Breast epithelium (tissue), 4 donors: ENCODE data around the gene C4orf50. TPM values are rescaled to one million over a fixed set of nuclear protein-coding genes. Genes with fewer than 3 reads are reported as not detected.

Experiments
- DNase-seq, 2 donors: peaks; one replicate each; pipeline ENCODE4 v3.0.0-alpha.2; 2019; ENCODE audit warnings: low spot score in 2 of 2
- H3K27ac ChIP-seq, 2 donors: fragments of 200-600 bp; sonication (generic) in 1 of 2; one replicate each; pipeline ENCODE4 v1.5.1; 2016 to 2019; ENCODE audit warnings: mild to moderate bottlenecking in 1 of 2
- H3K27me3 ChIP-seq, 2 donors: fragments of 200-600 bp; sonication (generic) in 1 of 2; one replicate each; pipeline versions ENCODE4 v1.5.1 to v1.6.0; 2017 to 2019; ENCODE audit warnings: control low read depth in 1 of 2, mild to moderate bottlenecking in 1 of 2
- H3K36me3 ChIP-seq: fragments of 200-600 bp; one replicate; pipeline ENCODE4 v1.5.1; 2019
- H3K4me1 ChIP-seq, 2 donors: fragments of 200-600 bp; sonication (generic); one replicate each; pipeline ENCODE4 v1.5.1; 2016 to 2019; ENCODE audit warnings: control low read depth in 1 of 2
- H3K4me3 ChIP-seq, 3 donors: fragments of 200-600 bp; sonication (generic); 1 replicate in 2 of 3; 2 replicates in 1 of 3; pipeline ENCODE4 v1.5.1; 2016 to 2019; ENCODE audit warnings: mild to moderate bottlenecking in 3 of 3, moderate library complexity in 2 of 3
- H3K9me3 ChIP-seq, 2 donors: fragments of 200-600 bp; sonication (generic) in 1 of 2; one replicate each; pipeline ENCODE4 v1.5.1; 2016 to 2019; ENCODE audit warnings: control low read depth in 1 of 2
- POLR2A ChIP-seq: fragments of 450-650 bp; IDR thresholded peaks from one replicate; pipeline ENCODE4 v1.6.1; 2016; ENCODE audit warnings: antibody characterized with exemption, mild to moderate bottlenecking, moderate library complexity
- POLR2AphosphoS5 ChIP-seq, 3 donors: sonication (generic); formaldehyde crosslinking; IDR thresholded peaks; one replicate each; pipeline ENCODE4 v1.6.1; 2017; ENCODE audit warnings: antibody characterized with exemption in 3 of 3
- intact Hi-C: fragments of 100-400 bp; cut with DNase I; formaldehyde crosslinking; loops from one replicate; pipeline ENCODE4 v1.15.1; 2023; ENCODE audit warnings: low total_unique reads
- total RNA-seq, 3 donors: library from RNA; depleted of rRNA; stranded (reverse); fragments of >200 nt; gene quantifications; one replicate each; pipeline ENCODE4 v1.1.0, GENCODE V29; 2016
- TF ChIP-seq, protein P1 (sequence below), 3 donors: fragments of 450-650 bp; IDR thresholded peaks; one replicate each; pipeline ENCODE4 v1.5.1; 2016 to 2017; ENCODE audit warnings: antibody characterized with exemption in 3 of 3, mild to moderate bottlenecking in 3 of 3, moderate library complexity in 3 of 3

Gene C4orf50
- total RNA-seq, 3 donors from 2014 or later, result under 0.01 TPM; not detected in 1

DNA sequence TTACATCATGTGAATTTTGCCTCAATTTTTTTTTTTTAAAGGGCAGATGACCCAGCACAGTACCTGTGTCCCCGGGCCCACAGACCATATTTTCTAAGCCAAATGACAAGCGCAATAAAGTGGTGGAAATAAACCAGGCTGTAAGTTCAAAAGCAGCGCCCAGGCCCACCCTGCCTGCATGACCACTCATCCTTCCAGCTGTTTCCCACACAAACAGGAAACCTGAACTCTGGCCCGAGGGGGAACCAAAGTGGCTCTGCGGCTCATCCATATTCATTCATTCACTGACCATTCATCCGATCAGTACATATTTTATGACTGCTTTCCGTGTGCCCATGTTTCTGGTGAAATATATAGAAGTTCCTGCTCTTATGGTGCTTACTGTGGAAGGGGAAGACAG is 91.6 kb downstream of the C4orf50 start:
- no peaks in the 10 kb centered on the region for H3K36me3 ChIP-seq
- H3K4me3 ChIP-seq, result no peak overlapping the region
- peaks cover 0 to 48% of the 10 kb centered on the region in 2 donors for H3K27me3 ChIP-seq
- TF ChIP-seq, protein P1, sequence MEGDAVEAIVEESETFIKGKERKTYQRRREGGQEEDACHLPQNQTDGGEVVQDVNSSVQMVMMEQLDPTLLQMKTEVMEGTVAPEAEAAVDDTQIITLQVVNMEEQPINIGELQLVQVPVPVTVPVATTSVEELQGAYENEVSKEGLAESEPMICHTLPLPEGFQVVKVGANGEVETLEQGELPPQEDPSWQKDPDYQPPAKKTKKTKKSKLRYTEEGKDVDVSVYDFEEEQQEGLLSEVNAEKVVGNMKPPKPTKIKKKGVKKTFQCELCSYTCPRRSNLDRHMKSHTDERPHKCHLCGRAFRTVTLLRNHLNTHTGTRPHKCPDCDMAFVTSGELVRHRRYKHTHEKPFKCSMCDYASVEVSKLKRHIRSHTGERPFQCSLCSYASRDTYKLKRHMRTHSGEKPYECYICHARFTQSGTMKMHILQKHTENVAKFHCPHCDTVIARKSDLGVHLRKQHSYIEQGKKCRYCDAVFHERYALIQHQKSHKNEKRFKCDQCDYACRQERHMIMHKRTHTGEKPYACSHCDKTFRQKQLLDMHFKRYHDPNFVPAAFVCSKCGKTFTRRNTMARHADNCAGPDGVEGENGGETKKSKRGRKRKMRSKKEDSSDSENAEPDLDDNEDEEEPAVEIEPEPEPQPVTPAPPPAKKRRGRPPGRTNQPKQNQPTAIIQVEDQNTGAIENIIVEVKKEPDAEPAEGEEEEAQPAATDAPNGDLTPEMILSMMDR (IDR thresholded peaks at IDR 0.05), result no peak
- no peak for TF ChIP-seq POLR2A
- no peak for TF ChIP-seq POLR2AphosphoS5 (IDR thresholded peaks at IDR 0.05)
- DNase-seq, result no peak
- no peaks in the 10 kb centered on the region for H3K4me1 ChIP-seq
- intact Hi-C loops, result no loop called here
- H3K9me3 ChIP-seq, result no peaks in the 10 kb centered on the region
- H3K27ac ChIP-seq, result no peak overlapping the region

DNA sequence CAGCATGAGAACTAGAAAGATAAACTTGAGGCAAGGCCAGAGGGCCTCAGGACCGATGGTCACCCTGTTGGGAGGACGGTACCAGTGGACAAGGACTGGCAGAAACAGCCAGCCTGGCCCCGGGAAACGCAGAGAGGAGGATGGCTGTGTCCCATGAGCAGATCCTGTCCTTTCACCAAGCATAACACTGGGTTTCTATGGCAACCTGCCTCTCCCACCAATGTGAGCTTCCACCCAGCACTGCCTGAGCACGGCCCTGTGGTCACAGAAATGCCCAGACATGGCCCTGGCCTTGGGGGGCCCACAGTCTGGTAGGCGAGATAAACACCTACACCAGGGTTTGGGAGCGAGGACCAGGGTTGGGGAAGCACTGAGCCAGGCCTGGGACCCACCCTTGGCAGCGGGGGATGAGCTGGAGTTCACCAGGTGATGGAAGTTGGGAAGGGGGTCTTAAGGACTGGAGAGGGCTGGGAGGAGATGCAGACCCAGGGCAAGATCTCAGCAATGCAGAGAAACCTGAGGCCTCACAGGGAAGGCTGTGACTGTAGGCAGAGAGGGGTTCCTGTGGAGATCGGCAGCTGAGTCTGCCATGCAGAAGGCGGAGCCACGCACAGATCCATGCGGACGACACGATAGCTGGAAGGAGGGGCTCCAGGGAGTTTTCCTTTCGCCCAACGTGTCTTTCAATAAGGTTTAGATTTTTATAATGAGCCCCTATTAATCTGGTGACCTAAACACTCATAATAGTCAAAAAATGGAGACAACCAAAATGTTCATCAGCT is 92.6 kb downstream of the C4orf50 start:
- H3K4me1 ChIP-seq, result no peaks in the 10 kb centered on the region
- intact Hi-C loops, result no loop called here
- H3K4me3 ChIP-seq, result no peak overlapping the region
- H3K9me3 ChIP-seq, result no peaks in the 10 kb centered on the region
- peaks cover 0 to 45% of the 10 kb centered on the region in 2 donors for H3K27me3 ChIP-seq
- DNase-seq, result no peak
- no peak overlapping the region for H3K27ac ChIP-seq
- TF ChIP-seq POLR2A (no peak), POLR2AphosphoS5 (IDR thresholded peaks at IDR 0.05) (no peak)
- TF ChIP-seq, protein P1 (IDR thresholded peaks at IDR 0.05), result no peak
- H3K36me3 ChIP-seq, result no peaks in the 10 kb centered on the region

DNA sequence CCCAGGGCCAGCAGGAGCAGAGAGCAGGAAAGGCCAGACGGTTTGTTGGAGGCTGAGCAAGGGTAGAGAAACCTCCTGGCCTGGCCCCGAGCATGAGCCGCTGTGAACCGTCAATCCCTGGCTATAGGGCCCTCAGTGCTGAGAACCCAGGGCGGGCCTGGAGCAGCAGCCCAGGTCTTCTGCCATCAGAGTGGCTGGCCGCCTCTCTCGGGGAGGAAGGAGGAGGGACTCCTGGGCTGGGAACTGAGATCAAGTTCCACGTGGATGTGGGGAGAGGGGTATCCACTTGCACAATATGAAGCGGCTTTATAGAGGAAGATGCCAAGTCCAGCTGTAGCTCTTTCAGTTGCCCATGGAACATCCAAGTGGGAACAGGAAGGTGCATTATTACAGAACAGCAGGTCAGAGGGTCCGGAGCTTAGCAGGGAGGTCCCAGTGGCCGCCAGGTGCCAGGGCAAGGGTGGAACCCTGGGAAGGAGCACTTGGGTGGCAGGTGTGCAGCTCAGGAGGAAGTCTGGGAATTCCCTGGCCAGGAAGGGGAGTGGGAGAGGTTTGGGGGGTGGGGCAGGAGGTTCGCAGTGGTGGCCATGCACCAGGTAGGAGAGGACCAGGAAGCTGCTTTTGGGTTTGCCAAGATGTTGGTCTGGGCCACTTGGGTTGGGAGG is 93.6 kb downstream of the C4orf50 start:
- H3K9me3 ChIP-seq, result no peaks in the 10 kb centered on the region
- TF ChIP-seq POLR2AphosphoS5 (IDR thresholded peaks at IDR 0.05) (no peak), POLR2A (no peak)
- TF ChIP-seq, protein P1 (IDR thresholded peaks at IDR 0.05), result no peak
- no peaks in the 10 kb centered on the region for H3K36me3 ChIP-seq
- H3K4me3 ChIP-seq, result no peak overlapping the region
- H3K27me3 ChIP-seq, result peaks cover 0 to 38% of the 10 kb centered on the region in 2 donors
- no peak for DNase-seq
- no peak overlapping the region for H3K27ac ChIP-seq
- no peaks in the 10 kb centered on the region for H3K4me1 ChIP-seq
- intact Hi-C loops, result no loop called here

- no peaks in the 10 kb centered on the region for H3K36me3 ChIP-seq
- H3K4me3 ChIP-seq, result no peak overlapping the region
- H3K27ac ChIP-seq, result no peak overlapping the region
- TF ChIP-seq, protein P1 (IDR thresholded peaks at IDR 0.05), result no peak
- TF ChIP-seq POLR2A, result no peak
- no peak for TF ChIP-seq POLR2AphosphoS5 (IDR thresholded peaks at IDR 0.05)
- H3K27me3 ChIP-seq, result peaks cover 0 to 46% of the 10 kb centered on the region in 2 donors
- H3K9me3 ChIP-seq, result no peaks in the 10 kb centered on the region
- no peaks in the 10 kb centered on the region for H3K4me1 ChIP-seq
- DNase-seq, result no peak
- intact Hi-C loops, result no loop called here
Observed at GRCh38 chr4:5923376-5923775, 94.9 kb downstream of the C4orf50 start.

DNA sequence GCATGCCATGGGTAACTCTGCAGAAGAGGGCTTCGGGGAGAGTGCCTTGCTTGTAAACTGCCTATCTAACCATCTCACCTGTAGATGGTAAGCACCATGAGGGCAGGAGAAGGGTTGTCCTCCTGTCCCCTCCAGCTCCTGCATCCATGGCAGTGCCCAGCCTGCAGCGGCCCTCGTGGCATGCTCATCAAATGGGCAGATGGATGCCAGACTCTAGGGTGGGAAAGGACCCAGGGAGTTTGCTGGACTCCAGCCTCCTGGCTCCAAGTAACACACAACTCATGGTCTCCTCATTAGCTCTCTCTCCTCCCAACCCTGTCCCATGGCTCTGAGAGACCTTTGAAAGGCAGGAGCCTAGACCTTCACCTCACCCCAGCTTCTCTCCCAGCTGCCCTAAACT is 95.7 kb downstream of the C4orf50 start:
- Histone ChIP-seq H3K27me3 (peaks cover 0 to 55% of the 10 kb centered on the region in 2 donors), H3K27ac (no peak overlapping the region), H3K9me3 (no peaks in the 10 kb centered on the region), H3K4me3 (no peak overlapping the region), H3K4me1 (no peaks in the 10 kb centered on the region), H3K36me3 (no peaks in the 10 kb centered on the region)
- intact Hi-C loops, result no loop called here
- TF ChIP-seq POLR2AphosphoS5 (IDR thresholded peaks at IDR 0.05), result no peak
- TF ChIP-seq, protein P1 (IDR thresholded peaks at IDR 0.05), result no peak
- TF ChIP-seq POLR2A, result no peak
- DNase-seq, result no peak
